Measurements from ENCODE around the gene PLA2G4D.
"Not testable (repeated sequence)": the region's sequence is repeated elsewhere in the genome, so short reads cannot be mapped to it uniquely, and the experiment has no call there.

The PLA2G4D gene

GRCh38 chr15:42121682-42122081, 27.3 kb upstream of the PLA2G4D start:
- no peak for DNase-seq

GRCh38 chr15:42121021-42121420, 26.7 kb upstream of the PLA2G4D start:
- DNase-seq = no peak

GRCh38 chr15:42120285-42120684, 25.9 kb upstream of the PLA2G4D start:
- DNase-seq = no peak

- DNase-seq = no peak
Observed at GRCh38 chr15:42119446-42119760, 25.0 kb upstream of the PLA2G4D start.

DNA sequence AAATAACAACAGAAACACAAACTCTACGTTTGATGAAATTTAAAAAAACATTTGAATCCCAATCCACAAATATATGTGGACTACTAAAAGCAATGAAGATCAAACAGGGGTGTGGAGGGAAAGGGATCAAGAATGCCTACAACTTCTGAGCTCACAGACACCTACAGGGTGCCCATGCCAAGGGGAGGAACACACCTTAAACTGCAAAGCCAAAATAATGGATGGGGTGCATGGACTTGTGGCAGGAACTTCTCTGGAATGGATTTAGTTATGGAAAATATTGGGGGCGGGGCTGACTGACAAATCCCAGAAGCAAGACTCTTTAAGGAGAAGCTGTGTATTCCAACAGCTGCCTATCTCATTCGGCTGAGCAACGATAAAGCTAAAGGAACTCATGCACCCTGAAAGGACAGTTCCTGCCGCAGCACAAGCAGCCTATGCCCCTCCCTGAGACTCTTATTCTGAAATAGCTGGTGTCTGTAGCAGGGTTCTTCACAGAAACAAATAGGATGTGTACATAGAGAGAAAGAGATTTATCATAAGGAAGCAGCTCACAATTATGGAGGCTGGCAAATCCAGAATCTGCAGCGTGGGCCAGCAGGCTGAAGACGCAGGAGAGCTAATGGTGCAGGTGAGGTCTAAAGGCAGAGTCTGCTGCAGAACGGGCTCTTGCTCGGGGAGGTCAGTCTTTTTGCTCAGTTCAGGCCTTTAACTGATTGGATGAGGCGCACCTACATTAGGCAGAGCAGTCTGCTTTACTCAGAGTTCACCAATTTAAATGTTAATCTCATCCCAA, 24.5 kb upstream of the PLA2G4D start:
- DNase-seq = peak; percentile 51

GRCh38 chr15:42111924-42112323, 17.6 kb upstream of the PLA2G4D start:
- DNase-seq = no peak

- peak; percentile 28 for DNase-seq
Observed at GRCh38 chr15:42110367-42110766, 16.0 kb upstream of the PLA2G4D start.

DNA sequence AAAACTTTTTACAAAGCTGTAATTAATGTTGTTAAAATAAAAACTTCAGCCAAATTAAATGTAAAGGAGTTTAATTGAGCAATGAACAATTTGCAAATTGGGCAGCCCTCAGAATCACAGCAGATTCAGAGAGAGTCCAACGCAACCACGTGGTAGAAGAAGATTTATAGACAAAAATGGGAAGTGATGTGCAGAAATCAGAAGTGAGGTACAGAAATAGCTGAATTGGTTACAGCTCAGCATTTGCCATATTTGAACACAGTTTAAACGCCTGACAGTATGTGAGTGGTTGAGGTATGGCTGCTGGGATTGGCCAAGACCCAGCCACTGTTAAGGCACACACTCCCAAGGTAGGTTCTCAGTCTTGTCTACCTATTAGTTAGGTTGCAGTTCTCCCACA, 14.4 kb upstream of the PLA2G4D start:
- DNase-seq = no peak

- DNase-seq = no peak
Observed at GRCh38 chr15:42108189-42108588, 13.8 kb upstream of the PLA2G4D start.

DNA sequence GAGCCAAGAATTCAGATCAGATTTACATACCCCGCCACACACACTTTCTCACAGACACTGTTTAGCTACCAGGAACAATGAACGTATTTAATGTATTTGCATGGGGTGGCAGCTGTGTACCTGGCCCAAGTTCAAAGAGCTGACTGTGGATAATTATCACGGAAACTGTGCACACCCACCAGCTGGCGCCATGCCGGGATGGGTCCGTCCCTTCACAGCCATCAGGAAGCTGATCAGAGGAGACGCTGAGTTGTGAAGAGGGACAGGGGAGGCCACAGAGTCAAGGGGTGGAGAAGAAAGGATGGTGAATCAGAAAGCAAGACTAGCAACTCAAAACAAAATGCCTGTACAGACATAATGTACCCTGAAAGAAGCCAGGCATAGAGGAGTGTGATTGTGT, 13.1 kb upstream of the PLA2G4D start:
- no peak for DNase-seq

GRCh38 chr15:42106288-42106687, 11.9 kb upstream of the PLA2G4D start:
- DNase-seq = no peak

GRCh38 chr15:42104095-42104891, 9.9 kb upstream of the PLA2G4D start:
- no peak for DNase-seq

GRCh38 chr15:42102646-42103235, 8.4 kb upstream of the PLA2G4D start:
- DNase-seq = no peak

DNA sequence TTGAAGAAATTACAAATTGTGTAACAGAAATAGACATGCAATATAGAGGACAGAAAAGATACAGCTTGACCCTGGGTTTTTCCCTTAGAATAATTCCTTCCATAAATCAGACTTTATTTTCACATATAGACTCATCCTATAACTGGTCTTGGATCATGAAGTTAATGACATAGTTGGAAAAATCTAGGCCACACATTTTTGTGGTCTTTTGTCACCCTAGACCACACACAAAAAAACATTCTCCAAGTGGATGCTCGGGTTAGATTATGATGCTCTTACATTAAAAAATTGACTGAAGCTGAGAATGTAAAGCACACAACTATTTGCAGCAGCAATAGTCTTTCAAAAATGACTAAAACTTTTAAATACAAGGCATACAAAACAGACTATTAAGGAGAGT, 7.5 kb upstream of the PLA2G4D start:
- DNase-seq = no peak

DNA sequence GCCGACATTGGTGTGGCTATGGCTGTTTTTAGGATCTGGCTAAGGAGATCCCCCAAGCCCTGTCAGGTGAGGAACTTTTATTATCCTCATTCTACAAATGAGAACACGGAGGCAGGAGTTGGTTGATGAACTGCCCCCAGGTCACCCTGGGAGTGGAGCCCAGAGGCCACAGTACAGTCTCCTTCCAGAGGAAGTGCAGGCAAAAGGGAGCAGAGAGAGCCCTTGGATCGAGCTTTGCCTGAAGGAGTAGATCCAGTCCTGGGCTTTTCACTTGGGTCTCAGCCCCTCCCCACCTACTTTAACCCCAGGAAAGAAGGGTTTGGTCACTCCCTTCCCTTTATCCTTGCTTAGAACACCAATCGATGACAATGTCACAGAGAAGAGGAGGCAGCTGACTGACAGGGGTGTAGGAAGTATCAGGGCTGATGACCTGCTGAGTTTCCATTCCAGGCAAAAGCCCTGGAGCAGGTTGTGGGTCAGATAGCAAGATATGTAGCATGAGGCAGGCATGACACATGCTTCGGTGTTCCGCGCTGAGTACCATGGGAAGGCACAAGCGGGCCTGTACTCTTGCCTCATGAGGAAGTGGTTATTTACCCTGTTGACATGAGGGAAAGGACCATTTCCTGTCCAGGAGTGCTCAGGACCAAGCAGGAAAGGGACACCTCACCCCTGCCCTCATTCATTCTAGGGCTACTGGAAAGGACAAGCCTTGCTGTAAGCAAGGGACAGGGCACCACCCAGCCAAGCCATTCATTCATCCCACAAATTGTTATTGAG, 5.8 kb upstream of the PLA2G4D start:
- no peak for DNase-seq

DNA sequence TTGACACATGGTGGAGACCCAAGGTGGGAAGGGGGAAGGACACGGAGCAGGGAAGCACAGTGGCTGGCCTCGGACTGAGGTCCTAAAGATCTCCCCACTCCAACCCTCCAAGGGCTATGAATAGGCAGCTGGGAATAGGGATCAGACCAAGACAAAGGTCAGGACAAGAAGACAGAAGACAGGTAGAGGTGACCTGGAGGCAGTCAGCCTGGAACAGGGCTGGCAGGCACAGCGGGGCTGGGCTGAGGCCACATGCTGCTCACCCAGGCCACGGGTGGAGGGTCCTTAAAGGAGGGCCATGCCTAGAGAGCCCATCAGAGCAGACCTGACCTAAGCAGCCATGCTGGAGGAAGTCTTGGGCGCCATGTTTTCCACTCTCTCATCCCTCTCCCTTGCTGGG, 2.7 kb upstream of the PLA2G4D start:
- no peak for DNase-seq

- DNase-seq = no peak
Observed at GRCh38 chr15:42093966-42094365, 396 bp downstream of the PLA2G4D start.

GRCh38 chr15:42092398-42093318, 1.7 kb downstream of the PLA2G4D start:
- no peak for DNase-seq

DNA sequence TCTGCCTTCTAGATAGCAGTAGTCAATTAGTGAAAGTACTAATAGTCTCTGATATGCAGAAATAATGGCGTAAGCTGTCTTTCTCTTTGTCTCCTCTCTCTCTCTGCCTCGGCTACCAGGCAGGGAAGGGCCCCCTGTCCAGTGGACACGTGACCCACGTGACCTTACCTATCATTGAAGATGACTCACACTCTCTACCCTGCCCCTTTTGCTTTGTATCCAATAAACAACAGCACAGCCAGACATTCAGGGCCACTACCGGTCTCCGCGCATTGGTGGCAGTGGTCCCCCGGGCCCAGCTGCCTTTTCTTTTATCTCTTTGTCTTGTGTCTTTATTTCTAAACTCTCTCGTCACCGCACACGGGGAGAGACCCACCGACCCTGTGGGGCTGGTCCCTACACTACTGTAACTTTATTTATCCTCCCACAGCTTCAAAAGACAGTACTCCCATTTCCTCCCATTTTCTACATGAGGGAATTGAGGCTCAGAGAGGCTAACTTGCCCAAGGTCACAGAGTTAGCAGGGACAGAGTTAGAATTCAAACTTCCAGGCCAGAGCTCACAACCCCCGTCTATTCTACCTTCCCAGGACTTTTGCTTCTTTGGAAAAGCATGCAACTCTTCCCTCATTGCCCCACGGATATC, 2.5 kb downstream of the PLA2G4D start:
- DNase-seq = not testable (repeated sequence)

- DNase-seq = no peak
Observed at GRCh38 chr15:42090781-42091180, 3.6 kb downstream of the PLA2G4D start.

DNA sequence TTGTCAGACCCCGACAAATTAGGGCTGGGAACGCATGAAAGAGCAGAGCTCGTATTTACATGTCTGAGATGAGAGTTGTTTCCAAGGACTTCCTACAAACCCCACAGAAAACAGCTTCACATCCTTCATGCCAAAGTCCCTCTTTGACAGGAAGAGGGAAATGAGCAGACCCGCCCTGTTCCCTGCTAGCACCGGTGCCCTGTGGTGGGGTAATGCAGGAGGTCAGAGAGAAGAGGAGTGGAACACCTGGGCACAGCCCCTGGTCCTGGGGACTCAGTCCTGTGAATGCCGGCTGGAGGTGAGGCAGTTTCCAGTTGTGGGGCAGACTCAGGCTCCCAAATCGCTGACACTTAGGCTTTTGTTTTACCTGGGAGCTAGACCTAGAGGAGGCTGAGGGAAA, 4.0 kb downstream of the PLA2G4D start:
- no peak for DNase-seq

- DNase-seq = no peak
Observed at GRCh38 chr15:42089942-42090341, 4.4 kb downstream of the PLA2G4D start.
